OCI-LY7 (cell line): ENCODE measurements around the gene NAPSA.

Source experiments
- EZH2phosphoT487 ChIP-seq: fragments of 200-600 bp; sonication (generic); IDR thresholded peaks from 2 replicates; pipeline ENCODE4 v1.6.1; 2018; ENCODE audit warnings: low read depth, borderline replicate concordance, mild to moderate bottlenecking, mixed run types, antibody characterized with exemption, low read length, moderate library complexity, mixed read lengths
- TF ChIP-seq, protein P1 (sequence below): fragments of 200-600 bp; sonication (generic); conservative IDR thresholded peaks from 2 replicates; pipeline ENCODE4 v1.5.1; 2014; ENCODE audit warnings: mild to moderate bottlenecking, antibody characterized with exemption, low read length, moderate library complexity, mixed read lengths

GRCh38 chr19:50310759-50311465 is 54.5 kb downstream of the NAPSA start:
- TF ChIP-seq, protein P1, sequence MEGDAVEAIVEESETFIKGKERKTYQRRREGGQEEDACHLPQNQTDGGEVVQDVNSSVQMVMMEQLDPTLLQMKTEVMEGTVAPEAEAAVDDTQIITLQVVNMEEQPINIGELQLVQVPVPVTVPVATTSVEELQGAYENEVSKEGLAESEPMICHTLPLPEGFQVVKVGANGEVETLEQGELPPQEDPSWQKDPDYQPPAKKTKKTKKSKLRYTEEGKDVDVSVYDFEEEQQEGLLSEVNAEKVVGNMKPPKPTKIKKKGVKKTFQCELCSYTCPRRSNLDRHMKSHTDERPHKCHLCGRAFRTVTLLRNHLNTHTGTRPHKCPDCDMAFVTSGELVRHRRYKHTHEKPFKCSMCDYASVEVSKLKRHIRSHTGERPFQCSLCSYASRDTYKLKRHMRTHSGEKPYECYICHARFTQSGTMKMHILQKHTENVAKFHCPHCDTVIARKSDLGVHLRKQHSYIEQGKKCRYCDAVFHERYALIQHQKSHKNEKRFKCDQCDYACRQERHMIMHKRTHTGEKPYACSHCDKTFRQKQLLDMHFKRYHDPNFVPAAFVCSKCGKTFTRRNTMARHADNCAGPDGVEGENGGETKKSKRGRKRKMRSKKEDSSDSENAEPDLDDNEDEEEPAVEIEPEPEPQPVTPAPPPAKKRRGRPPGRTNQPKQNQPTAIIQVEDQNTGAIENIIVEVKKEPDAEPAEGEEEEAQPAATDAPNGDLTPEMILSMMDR, result no peak
- no peak for TF ChIP-seq EZH2phosphoT487
